Measurements from ENCODE around the gene GAL. TPM values are rescaled to one million over a fixed set of nuclear protein-coding genes. Genes with fewer than 3 reads are reported as not detected.

Gene GAL
- total and polyA plus RNA-seq, 8 donors, result 0.38 to 6.3 (median 0.98) TPM

DNA sequence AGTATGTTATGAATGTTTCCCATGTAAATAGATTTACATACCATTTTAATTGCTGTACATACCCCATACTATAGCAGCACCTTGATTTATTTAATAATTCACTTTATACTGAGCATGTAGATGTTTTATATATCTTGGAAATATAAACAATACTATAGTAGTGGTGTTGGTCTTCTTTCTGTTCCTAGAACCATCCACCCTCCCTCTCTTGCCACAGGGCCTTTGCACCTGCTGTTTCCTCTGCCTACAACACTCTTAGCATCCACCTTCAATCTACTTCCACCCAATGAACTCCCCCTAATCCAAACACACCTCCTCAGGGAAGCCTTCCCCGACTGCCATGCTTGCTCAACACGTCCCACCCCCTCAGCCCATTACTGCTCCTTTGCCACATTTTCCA is 36.7 kb downstream of the GAL start:
- ATAC-seq, result no peak
- TF ChIP-seq, protein P1, sequence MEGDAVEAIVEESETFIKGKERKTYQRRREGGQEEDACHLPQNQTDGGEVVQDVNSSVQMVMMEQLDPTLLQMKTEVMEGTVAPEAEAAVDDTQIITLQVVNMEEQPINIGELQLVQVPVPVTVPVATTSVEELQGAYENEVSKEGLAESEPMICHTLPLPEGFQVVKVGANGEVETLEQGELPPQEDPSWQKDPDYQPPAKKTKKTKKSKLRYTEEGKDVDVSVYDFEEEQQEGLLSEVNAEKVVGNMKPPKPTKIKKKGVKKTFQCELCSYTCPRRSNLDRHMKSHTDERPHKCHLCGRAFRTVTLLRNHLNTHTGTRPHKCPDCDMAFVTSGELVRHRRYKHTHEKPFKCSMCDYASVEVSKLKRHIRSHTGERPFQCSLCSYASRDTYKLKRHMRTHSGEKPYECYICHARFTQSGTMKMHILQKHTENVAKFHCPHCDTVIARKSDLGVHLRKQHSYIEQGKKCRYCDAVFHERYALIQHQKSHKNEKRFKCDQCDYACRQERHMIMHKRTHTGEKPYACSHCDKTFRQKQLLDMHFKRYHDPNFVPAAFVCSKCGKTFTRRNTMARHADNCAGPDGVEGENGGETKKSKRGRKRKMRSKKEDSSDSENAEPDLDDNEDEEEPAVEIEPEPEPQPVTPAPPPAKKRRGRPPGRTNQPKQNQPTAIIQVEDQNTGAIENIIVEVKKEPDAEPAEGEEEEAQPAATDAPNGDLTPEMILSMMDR (IDR thresholded peaks at IDR 0.05), result no peak
- no peak overlapping the region for H3K4me3 ChIP-seq
- no peak for FAIRE-seq
- H3K36me3 ChIP-seq, result no peaks in the 10 kb centered on the region
- intact Hi-C loops (cut with DNase I), result no loop called here
- DNase-seq, result no peak
- H3K4me1 ChIP-seq, result no peaks in the 10 kb centered on the region
- 86 to 100% methylated on average over 2 of the region's 2 CpGs for WGBS, 2 donors
- H3K27ac ChIP-seq, result no peak overlapping the region
- no peaks in the 10 kb centered on the region for H3K27me3 ChIP-seq
- no peaks in the 10 kb centered on the region for H3K9me3 ChIP-seq

DNA sequence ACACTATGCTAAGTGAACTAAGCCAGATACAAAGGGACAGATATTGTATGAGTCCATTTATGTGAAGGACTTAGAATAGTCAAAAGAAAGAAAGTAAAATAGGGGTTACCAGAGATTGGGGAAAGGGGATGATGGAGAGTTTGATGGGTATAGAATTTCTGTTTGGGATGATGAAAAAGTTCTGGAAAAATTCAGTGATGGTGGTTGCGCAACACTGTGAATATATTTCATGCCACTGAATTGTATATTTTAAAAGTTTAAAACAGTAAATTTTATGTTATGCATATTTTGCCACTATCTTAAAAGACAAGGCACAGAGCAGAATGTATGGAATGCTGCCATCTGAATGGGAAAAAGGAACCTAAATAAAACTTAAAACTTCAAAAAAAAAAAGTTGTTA is 37.8 kb downstream of the GAL start:
- Histone ChIP-seq H3K27ac (no peak overlapping the region), H3K27me3 (no peaks in the 10 kb centered on the region), H3K36me3 (no peaks in the 10 kb centered on the region), H3K4me3 (no peak overlapping the region), H3K9me3 (no peaks in the 10 kb centered on the region), H3K4me1 (no peaks in the 10 kb centered on the region)
- 98 to 100% methylated on average over 1 of the region's 1 CpG for WGBS, 2 donors
- TF ChIP-seq, protein P1 (IDR thresholded peaks at IDR 0.05), result no peak
- FAIRE-seq (no peak), ATAC-seq (no peak), DNase-seq (no peak)
- intact Hi-C loops (cut with DNase I), result no loop called here

DNA sequence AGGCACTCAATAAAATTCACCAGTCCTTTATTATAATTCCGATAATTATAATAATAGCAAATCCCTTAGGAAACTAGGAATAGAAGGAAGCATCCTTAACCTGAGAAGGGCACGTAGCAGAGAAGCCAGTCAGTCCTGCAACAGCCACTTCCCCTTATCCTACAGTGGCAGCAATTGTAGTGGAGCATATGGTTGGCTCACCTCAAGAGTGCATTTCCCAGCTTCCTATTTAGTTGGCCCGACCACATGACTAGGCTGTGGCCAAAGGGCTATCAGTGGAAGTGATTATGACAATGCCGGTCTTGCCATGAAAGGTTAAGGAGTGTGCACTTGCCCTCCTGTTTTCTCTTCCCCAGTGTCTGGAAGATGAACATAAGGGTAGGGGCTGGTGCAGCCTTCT is 39.9 kb downstream of the GAL start:
- Histone ChIP-seq H3K36me3 (no peaks in the 10 kb centered on the region), H3K4me1 (no peaks in the 10 kb centered on the region), H3K4me3 (no peak overlapping the region), H3K27me3 (no peaks in the 10 kb centered on the region), H3K27ac (no peak overlapping the region), H3K9me3 (no peaks in the 10 kb centered on the region)
- DNase-seq, result no peak
- WGBS, 2 donors, result 77 to 88% methylated on average over 4 of the region's 4 CpGs
- TF ChIP-seq, protein P1 (IDR thresholded peaks at IDR 0.05), result no peak
- no peak for FAIRE-seq
- intact Hi-C loops (cut with DNase I), result no loop called here
- ATAC-seq, result no peak

DNA sequence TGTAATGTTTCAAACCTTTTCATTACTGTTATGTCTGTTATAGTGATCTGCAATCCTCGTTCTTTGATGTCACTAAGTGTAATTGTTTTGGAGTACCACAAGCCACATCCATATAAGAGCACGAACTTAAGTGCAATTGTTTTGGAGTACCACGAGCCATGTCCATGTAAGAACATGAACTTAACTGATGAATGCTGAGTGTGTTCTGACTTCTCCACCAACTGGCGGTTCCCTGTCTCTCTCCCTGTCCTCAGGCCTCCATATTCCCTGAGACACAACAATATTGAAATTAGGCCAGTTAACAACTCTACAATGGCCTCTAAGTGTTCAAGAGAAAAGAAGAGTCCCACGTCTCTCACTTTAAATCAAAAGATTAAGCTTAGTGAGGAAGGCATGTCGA is 43.4 kb downstream of the GAL start:
- no peaks in the 10 kb centered on the region for H3K9me3 ChIP-seq
- WGBS, 2 donors, result 79 to 82% methylated on average over 6 of the region's 6 CpGs
- intact Hi-C loops (cut with DNase I), result no loop called here
- no peaks in the 10 kb centered on the region for H3K27me3 ChIP-seq
- no peak overlapping the region for H3K27ac ChIP-seq
- TF ChIP-seq, protein P1 (IDR thresholded peaks at IDR 0.05), result no peak
- H3K4me1 ChIP-seq, result no peaks in the 10 kb centered on the region
- H3K36me3 ChIP-seq, result no peaks in the 10 kb centered on the region
- no peak for DNase-seq
- no peak for FAIRE-seq
- ATAC-seq, result no peak
- H3K4me3 ChIP-seq, result no peak overlapping the region

DNA sequence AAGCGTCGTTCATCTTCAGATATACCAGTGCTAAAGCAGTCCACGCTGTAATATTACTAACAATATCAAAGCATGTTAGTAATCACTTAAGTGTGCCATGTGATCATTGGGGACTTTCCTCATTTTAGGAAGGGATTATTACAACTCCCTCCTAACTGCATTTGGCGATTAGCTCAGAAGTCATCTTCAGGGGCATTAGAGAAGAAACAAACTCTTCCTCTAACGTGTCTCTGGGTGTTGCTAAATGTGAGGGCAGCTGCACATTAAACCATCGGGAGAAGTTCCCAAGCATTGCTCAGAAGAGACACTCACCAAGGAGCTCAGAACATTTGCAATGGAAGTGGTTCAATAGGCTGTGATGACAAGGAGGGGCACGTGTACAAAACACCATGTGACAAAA is 49.8 kb downstream of the GAL start:
- no peaks in the 10 kb centered on the region for H3K27me3 ChIP-seq
- no peaks in the 10 kb centered on the region for H3K36me3 ChIP-seq
- DNase-seq, result no peak
- TF ChIP-seq, protein P1 (IDR thresholded peaks at IDR 0.05), result no peak
- no peak overlapping the region for H3K27ac ChIP-seq
- H3K9me3 ChIP-seq, result no peaks in the 10 kb centered on the region
- no peak for ATAC-seq
- H3K4me3 ChIP-seq, result no peak overlapping the region
- intact Hi-C loops (cut with DNase I), result no loop called here
- no peak for FAIRE-seq
- 81 to 83% methylated on average over 7 of the region's 7 CpGs for WGBS, 2 donors
- no peaks in the 10 kb centered on the region for H3K4me1 ChIP-seq

Measured in pancreas (tissue), 10 donors.